IPS DF 4.7 (cell line): ENCODE results near the gene ZSWIM5.
"Not testable (repeated sequence)": the region's sequence is repeated elsewhere in the genome, so short reads cannot be mapped to it uniquely, and the experiment has no call there.

Source experiments
- DNase-seq: peaks from one replicate; pipeline ENCODE4 v3.0.0-alpha.2; 2013; ENCODE audit warnings: low spot score; ENCODE audit errors: extremely low read depth

The ZSWIM5 gene

GRCh38 chr1:45097079-45097478 lies 109.3 kb downstream of the ZSWIM5 start:
- no peak for DNase-seq

DNA sequence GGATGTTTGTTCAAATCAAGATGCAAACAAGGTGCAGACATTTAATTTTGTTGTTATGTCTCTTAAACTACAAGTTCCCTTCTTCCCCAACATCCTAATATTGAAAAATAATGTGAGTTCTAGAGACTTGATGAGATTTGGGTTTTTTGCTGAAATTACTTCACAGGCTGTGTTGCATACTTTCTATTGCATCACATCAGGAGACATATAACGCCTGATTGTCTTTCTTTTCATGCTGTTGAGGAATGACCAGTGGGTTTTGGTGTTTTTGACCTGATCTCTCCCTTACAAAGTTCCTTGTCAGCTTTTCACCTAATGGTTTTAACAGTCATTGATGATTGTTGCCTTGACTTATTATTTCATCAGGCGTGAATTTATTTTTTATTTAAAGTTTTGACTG lies 111.0 kb downstream of the ZSWIM5 start:
- no peak for DNase-seq

DNA sequence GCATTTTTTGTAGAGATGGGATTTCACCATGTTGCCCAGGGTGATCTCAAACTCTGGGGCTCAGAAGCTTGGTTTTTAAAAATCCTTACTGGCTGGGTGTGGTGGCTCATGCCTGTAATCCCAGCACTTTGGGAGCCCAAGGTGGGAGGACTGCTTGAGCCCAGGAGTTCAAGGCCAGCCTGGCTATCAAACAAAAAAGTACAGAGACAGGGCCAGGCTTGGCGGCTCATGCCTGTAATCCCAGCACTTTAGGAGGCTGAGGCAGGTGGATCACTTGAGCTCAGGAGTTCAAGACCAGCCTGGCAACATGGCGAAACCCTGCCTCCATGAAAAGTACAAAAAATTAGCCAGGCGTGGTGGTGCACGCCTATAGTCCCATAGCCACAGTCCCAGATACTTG lies 112.0 kb downstream of the ZSWIM5 start:
- DNase-seq: not testable (repeated sequence)

- no peak for DNase-seq
These were observed 113.1 kb downstream of the ZSWIM5 start for GRCh38 chr1:45093334-45093733.

- DNase-seq: no peak
These were observed 116.7 kb downstream of the ZSWIM5 start for GRCh38 chr1:45089711-45090110.

DNA sequence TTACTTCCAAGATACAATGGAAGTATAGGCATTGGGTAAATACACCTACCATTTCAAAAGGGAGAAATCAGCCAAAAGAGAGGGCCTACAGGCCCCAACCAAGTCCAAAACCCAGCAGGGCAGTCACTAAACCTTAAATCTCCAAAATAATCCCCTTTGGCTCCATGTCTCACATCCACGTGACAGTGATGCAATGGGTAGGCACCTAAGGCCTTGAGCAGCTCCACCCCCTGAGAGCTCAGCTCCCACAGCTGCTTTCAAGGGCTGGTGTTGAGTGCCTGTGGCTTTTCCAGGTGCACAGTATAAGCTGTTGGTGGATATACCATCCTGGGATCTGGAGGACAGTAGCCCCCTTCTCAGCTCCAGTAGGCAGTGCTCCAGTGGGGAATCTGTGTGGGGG lies 121.8 kb downstream of the ZSWIM5 start:
- no peak for DNase-seq

- no peak for DNase-seq
These were observed 126.9 kb downstream of the ZSWIM5 start for GRCh38 chr1:45079533-45079932.

DNA sequence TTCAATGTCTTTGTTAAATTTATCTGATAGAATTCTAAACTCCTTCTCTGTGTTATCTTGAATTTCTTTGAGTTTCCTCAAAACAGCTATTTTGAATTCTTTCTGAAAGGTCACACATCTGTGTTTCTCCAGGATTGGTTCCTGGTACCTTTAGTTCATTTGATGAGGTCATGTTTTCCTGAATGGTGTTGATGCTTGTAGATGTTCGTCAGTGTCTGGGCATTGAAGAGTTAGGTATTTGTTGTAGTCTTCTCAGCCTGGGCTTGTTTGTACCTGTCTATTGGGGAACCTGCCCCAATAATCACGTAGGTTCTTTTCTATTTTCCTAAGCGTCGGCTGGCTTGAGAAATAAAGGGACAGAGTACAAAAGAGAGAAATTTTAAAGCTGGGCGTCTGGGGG lies 129.4 kb downstream of the ZSWIM5 start:
- not testable (repeated sequence) for DNase-seq

GRCh38 chr1:45071567-45071966 lies 134.8 kb downstream of the ZSWIM5 start:
- DNase-seq: no peak

DNA sequence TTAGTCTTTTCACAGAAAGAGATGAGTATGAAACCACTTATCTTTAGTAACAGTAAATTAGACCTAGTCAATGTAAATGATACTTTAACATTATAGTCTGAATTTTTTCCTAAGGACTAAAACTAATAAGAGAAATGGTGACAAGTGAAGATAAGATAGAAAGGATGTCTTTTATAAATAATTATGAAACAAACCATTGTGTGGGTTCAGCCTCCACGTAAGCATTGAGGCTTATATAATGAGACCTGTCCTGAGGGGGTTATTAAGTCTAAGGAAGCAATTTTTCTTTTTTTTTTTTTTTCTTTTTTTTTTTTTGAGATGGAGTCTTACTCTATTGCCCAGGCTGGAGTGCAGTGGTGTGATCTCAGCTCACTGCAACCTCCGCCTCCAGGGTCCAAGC lies 138.6 kb downstream of the ZSWIM5 start:
- no peak for DNase-seq

GRCh38 chr1:45065083-45065482 lies 141.3 kb downstream of the ZSWIM5 start:
- no peak for DNase-seq

GRCh38 chr1:45062463-45062862 lies 143.9 kb downstream of the ZSWIM5 start:
- not testable (repeated sequence) for DNase-seq

GRCh38 chr1:45059829-45060228 lies 146.6 kb downstream of the ZSWIM5 start:
- no peak for DNase-seq

DNA sequence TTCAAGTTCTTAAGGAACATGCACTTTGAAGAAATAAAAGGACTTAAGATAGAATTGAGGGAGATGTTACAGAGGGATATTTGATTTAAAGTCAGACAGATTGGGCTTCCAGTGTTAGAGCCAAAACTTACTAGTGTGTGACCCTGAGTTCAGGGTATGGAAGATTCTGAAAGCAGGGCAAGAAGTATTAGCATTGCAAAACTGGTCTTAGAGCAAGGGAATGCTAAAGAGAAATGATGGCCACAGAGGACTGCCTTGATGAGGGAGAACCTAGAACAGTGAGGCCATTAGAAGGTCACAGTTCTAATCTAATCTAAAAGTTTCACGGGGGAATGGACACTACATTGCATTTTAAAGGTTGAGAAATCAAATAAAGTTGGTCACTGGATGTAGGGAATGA lies 148.9 kb downstream of the ZSWIM5 start:
- no peak for DNase-seq

DNA sequence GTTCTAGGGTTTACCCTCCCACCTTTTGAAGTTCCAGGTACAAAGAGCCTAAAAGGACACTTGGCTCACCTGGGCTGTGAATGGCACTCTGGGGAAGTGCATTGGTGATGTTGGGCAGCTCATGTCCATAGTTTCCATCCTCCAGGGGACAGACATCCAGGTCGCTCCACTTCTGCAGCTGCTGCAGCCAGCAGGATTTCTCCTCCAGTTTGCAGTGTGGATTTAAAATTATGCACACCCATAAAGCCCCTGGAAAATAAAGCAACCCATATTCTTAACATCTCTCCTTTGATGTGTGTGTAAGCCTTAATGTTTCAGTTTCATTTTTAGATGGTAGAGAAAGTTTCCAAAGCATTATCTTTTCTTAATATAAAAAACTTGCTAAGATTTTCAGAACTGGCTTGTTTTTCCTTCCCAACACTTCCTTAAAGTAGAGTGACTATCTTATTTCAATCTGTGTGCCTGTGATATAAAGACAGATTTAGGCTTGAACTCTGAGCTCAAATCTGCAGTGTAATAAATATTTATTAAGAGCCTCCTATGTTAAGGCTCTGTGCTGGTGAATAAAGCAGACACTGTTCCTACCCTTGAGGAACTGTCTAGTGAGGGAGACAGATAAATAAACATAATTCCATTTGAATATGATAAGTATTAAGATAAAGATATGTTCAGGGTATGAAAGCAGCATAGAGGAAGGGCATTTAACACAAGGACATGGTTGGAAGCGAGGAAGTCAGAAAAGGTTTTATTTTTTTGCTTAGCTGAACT lies 155.2 kb downstream of the ZSWIM5 start:
- DNase-seq: no peak

GRCh38 chr1:45047032-45047431 lies 159.4 kb downstream of the ZSWIM5 start:
- DNase-seq: no peak

DNA sequence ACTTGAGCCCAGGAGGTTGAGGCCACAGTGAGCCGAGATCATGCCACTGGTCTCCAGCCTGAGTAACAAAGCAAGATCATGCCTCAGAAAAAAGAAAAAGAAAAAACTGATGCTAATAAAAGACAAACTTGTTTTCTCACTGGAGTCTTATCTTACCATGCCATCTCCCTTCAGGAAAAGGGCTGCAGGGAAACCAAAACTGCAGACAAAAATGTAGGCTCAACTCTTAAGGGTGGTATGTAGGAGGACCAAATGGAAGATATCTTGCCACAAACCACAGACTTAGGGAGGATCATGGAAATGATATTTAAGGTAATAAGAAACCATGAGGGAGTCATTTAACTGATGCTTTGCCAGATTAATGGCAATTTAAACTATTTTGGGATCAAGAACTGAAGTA lies 161.5 kb downstream of the ZSWIM5 start:
- no peak for DNase-seq

GRCh38 chr1:45043094-45043493 lies 163.3 kb downstream of the ZSWIM5 start:
- no peak for DNase-seq

GRCh38 chr1:45040297-45040696 lies 166.1 kb downstream of the ZSWIM5 start:
- no peak for DNase-seq

GRCh38 chr1:45038661-45039364 lies 167.6 kb downstream of the ZSWIM5 start:
- DNase-seq: no peak

- DNase-seq: no peak
These were observed 168.2 kb downstream of the ZSWIM5 start for GRCh38 chr1:45038240-45038639.

DNA sequence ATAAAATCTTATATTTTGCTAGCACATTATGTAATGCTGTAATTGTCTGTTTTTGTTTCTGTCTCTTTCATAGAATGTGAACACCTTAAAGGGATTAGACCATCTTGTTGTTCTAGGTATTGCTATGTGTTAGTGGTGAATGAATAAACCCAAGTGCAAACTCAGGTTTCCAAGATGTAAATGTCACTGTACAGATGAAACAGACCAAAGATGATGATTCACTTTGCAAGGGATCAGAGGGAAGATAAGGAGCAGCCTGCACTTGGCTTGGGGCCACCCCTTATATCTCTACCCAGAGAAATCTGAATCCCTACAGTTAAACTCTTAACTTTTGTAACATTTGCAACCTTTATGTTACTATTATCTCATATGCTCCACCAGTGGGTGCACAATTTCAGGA lies 168.9 kb downstream of the ZSWIM5 start:
- no peak for DNase-seq
